Measurements from ENCODE around the gene CBY3. TPM values are rescaled to one million over a fixed set of nuclear protein-coding genes. Genes with fewer than 3 reads are reported as not detected.

Gene CBY3
- polyA plus RNA-seq, 3 donors: not detected

GRCh38 chr5:179729727-179730126, 48.9 kb upstream of the CBY3 start:
- WGBS (ENCODE audit: insufficient coverage): no CpG with 5 or more reads among the region's 3 CpGs
- no peak overlapping the region for H3K4me3 ChIP-seq (replicated peaks in 1 of 3; ENCODE audit: low read depth in 2 of 3, low read length in 3 of 3)
- peaks cover 56% of the 10 kb centered on the region for H3K79me2 ChIP-seq (ENCODE audit: insufficient read depth, low read length)
- no peak overlapping the region for H3K9ac ChIP-seq (ENCODE audit: insufficient read depth, low read length, poor library complexity, severe bottlenecking)
- peaks cover 14% of the 10 kb centered on the region for H4K20me1 ChIP-seq (ENCODE audit: insufficient read depth, low read length)
- peaks cover 0 to 2% (median 0%) of the 10 kb centered on the region in 7 donors for H3K9me3 Mint-ChIP-seq
- peaks cover 45 to 65% of the 10 kb centered on the region in 2 donors for H3K4me1 ChIP-seq (ENCODE audit: control insufficient read depth in 1 of 2, insufficient read depth in 2 of 2, low read length in 2 of 2)
- no peak overlapping the region for H2AFZ ChIP-seq (ENCODE audit: insufficient read depth, low read depth, low read length, poor library complexity, severe bottlenecking)
- no peak for DNase-seq
- peak overlapping the region in 6 of 7 donors; percentile 11 to 95 (median 41) for H3K27ac Mint-ChIP-seq
- H3K27me3 Mint-ChIP-seq (ENCODE audit: low read depth in 3 of 3): peaks cover 0 to 2% (median 0%) of the 10 kb centered on the region in 3 donors
- peak overlapping the region in 1 of 2 donors; percentile 98 for H3K27ac ChIP-seq (ENCODE audit: low read depth in 1 of 2, low read length in 2 of 2)
- H3K36me3 Mint-ChIP-seq: peaks cover 47 to 65% of the 10 kb centered on the region in 2 donors
- H3K27me3 ChIP-seq (ENCODE audit: control insufficient read depth in 2 of 2, insufficient read depth in 2 of 2, low read length in 2 of 2): no peaks in the 10 kb centered on the region
- intact Hi-C loops (cut with micrococcal nuclease): loop anchor here in 1 of 2 donors (10.0 kb wide), 1 partner anchor 65 kb away; the partner anchor contains the start of gene LTC4S
- TF ChIP-seq CTCF (IDR thresholded peaks at IDR 0.05): no peak
- H3K36me3 ChIP-seq (replicated peaks in 1 of 2; ENCODE audit: control insufficient read depth in 1 of 2, insufficient read depth in 2 of 2, low read length in 2 of 2): peaks cover 48 to 61% of the 10 kb centered on the region in 2 donors
- H3K4me3 Mint-ChIP-seq: no peak overlapping the region
- H3K4me2 ChIP-seq (replicated peaks; ENCODE audit: extremely low read depth, low read length, poor library complexity, severe bottlenecking): no peak overlapping the region
- H3K9me3 ChIP-seq (replicated peaks in 1 of 2; ENCODE audit: control insufficient read depth in 1 of 2, insufficient read depth in 1 of 2, low read length in 2 of 2): no peaks in the 10 kb centered on the region
- peaks cover 52% of the 10 kb centered on the region for H3K4me1 Mint-ChIP-seq

GRCh38 chr5:179729303-179729702, 48.5 kb upstream of the CBY3 start:
- peak overlapping the region in 5 of 7 donors; percentile 11 to 95 (median 42) for H3K27ac Mint-ChIP-seq

More at GRCh38 chr5:179729303-179729702, 48.5 kb upstream of the CBY3 start:
- H3K27me3 ChIP-seq (ENCODE audit: control insufficient read depth in 2 of 2, insufficient read depth in 2 of 2, low read length in 2 of 2): no peaks in the 10 kb centered on the region
- H3K9me3 ChIP-seq (replicated peaks in 1 of 2; ENCODE audit: control insufficient read depth in 1 of 2, insufficient read depth in 1 of 2, low read length in 2 of 2): no peaks in the 10 kb centered on the region
- intact Hi-C loops (cut with micrococcal nuclease): no loop called here
- TF ChIP-seq CTCF (IDR thresholded peaks at IDR 0.05): no peak
- peaks cover 50 to 65% of the 10 kb centered on the region in 2 donors for H3K36me3 ChIP-seq (replicated peaks in 1 of 2; ENCODE audit: control insufficient read depth in 1 of 2, insufficient read depth in 2 of 2, low read length in 2 of 2)
- H4K20me1 ChIP-seq (ENCODE audit: insufficient read depth, low read length): peaks cover 10% of the 10 kb centered on the region
- Mint-ChIP-seq H3K36me3 (peaks cover 51 to 65% of the 10 kb centered on the region in 2 donors), H3K4me3 (no peak overlapping the region), H3K9me3 (peaks cover 0 to 2% (median 0%) of the 10 kb centered on the region in 7 donors), H3K27me3 (ENCODE audit: low read depth in 3 of 3) (peaks cover 0 to 2% (median 0%) of the 10 kb centered on the region in 3 donors), H3K4me1 (peaks cover 51% of the 10 kb centered on the region)
- H3K27ac ChIP-seq (ENCODE audit: low read depth in 1 of 2, low read length in 2 of 2): peak overlapping the region; percentile 23 to 98
- WGBS (ENCODE audit: insufficient coverage): 100% methylated on average over 1 of the region's 4 CpGs
- H3K4me1 ChIP-seq (ENCODE audit: control insufficient read depth in 1 of 2, insufficient read depth in 2 of 2, low read length in 2 of 2): peaks cover 45 to 60% of the 10 kb centered on the region in 2 donors
- H3K4me3 ChIP-seq (replicated peaks in 1 of 3; ENCODE audit: low read depth in 2 of 3, low read length in 3 of 3): no peak overlapping the region
- H3K79me2 ChIP-seq (ENCODE audit: insufficient read depth, low read length): peaks cover 56% of the 10 kb centered on the region
- no peak overlapping the region for H3K4me2 ChIP-seq (replicated peaks; ENCODE audit: extremely low read depth, low read length, poor library complexity, severe bottlenecking)
- no peak overlapping the region for H3K9ac ChIP-seq (ENCODE audit: insufficient read depth, low read length, poor library complexity, severe bottlenecking)
- no peak for DNase-seq
- no peak overlapping the region for H2AFZ ChIP-seq (ENCODE audit: insufficient read depth, low read depth, low read length, poor library complexity, severe bottlenecking)
